Stimulated activated CD8-positive, alpha-beta memory T cell treated with anti-CD3 and anti-CD28 coated beads, Interleukin-15, amount 100 ng/mL, for 48 hours (primary cell): ENCODE results near the gene GNG14.
"Not testable (repeated sequence)": the region's sequence is repeated elsewhere in the genome, so short reads cannot be mapped to it uniquely, and the experiment has no call there.

Source experiments
- DNase-seq, 2 donors: peaks; one replicate each; pipeline ENCODE4 v3.0.0-alpha.2; 2020; ENCODE audit warnings: low read depth in 2 of 2

GNG14 gene

DNA sequence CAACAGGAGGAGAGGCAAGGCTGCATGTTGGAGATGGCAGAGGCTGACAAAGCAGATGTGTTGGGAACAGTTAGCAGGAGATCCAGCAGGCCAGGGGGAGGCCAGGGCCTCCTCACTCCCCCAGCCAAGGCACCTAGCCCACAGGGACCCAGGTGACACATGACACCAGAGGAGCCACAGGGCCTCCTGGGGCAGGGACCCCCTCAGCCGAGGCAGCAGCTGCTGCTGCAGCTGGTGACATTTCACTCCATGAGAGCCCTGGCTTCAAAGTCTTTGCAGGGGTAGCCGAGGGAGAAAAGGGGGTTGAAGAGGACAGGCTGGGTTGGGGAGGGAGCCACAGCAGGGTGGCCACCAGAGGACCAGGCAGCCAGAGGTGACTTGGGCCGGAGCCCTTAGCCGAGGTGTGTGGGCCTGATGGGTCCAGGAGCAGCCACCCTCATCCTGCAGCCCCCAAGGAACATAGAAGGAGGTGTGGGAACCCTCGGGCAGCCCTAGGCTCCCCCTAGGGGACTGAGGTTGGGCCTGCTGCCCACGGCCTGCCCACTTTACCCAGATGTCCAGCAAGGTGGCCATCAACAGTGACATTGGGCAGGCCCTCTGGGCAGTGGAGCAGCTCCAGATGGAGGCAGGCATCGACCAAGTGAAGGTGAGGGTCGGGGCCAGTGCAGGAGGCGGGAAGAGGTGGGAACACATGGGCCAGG lies at the start of gene GNG14:
GNG14 (plus strand) TSS at position 503 of the 701 bp plus-strand sequence; CDS start at position 554, 51 bp downstream.
- DNase-seq: no peak

GRCh38 chr19:12638611-12639182 lies 49.1 kb upstream of the GNG14 start:
- DNase-seq: no peak

- peak; percentile 82 to 84 for DNase-seq
Observed at GRCh38 chr19:12639901-12640613, 47.7 kb upstream of the GNG14 start.

GRCh38 chr19:12641456-12641855 lies 46.3 kb upstream of the GNG14 start:
- no peak for DNase-seq

DNA sequence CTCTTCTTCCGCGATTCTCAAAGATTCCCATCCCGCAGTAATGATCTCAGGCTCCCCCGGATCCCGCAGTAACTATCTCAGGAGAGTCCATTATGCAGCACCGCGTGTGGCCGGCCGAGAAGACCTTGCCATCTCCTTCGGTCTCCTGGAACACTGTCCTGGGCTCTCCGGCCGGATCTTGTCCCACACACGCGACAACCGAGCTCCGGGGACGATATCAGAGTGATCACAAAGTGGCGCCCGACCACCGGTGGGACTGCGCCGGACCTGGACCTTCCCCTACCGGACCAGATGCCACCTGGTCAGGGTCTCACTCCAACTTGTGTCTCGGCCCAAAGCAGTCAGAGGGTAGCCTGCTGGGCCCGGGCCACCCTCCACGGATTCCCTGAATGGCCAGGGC lies 45.3 kb upstream of the GNG14 start:
- DNase-seq: no peak

GRCh38 chr19:12643716-12644115 lies 44.1 kb upstream of the GNG14 start:
- not testable (repeated sequence) for DNase-seq

DNA sequence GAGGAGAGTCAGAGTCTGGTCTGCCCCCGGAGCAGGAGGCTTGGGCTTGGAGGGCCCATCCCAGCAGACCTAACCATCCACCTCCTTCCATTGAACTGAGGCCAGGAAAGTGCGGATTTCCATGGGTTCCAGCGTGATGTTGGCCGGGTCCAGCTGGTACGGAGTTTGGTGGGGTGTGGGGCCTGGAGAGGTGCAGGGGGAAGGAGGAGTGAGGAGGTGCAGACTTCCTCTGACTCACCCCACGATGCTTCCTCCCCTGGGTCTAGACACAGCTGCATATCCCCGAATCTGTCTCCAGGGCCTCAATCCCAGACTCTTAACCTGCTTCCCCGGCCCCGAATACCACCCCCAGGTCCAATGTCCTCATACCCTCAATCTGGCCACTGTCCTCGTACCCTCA lies 41.2 kb upstream of the GNG14 start:
- no peak for DNase-seq

DNA sequence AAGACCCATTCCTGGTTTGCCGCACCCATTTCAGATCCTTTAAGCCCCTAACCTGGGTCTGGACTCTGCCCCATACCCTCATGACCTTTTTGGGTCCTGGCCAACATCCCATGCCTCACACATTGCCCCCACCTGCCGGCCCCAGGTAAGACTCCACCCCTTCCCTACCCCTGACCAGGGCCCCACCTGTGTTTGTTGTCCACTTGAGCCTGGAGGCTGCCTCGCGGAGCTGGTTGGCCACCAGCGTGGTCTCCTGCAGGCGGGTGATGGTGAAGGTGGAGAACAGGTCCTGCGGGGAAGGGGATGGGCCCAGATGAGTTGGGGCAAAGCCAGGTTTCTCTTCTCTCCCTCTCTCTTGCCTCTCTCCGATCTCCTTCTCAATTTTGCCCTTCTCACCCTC lies 40.8 kb upstream of the GNG14 start:
- no peak for DNase-seq

- DNase-seq: no peak
Observed at GRCh38 chr19:12647490-12648071, 40.2 kb upstream of the GNG14 start.

DNA sequence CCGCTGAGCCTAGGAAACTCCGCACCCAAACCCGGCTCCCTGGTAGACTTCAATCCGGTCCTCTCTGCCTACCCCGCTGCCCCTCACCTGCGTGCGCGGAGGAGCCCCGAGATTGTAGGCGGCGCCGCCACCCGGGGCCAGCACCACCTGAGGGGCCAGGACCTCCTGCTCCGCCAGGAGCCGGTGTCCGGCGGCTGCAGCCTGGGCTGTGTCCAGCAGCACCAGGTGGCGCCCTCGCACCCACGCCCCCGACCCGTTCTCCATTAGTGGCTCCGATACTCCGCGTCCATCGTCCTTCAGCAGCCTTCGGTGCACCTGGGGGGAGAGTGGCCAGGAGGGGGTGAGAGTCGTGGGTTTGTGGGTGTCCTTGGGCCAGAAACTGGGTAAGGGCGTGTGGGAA lies 39.7 kb upstream of the GNG14 start:
- no peak for DNase-seq

DNA sequence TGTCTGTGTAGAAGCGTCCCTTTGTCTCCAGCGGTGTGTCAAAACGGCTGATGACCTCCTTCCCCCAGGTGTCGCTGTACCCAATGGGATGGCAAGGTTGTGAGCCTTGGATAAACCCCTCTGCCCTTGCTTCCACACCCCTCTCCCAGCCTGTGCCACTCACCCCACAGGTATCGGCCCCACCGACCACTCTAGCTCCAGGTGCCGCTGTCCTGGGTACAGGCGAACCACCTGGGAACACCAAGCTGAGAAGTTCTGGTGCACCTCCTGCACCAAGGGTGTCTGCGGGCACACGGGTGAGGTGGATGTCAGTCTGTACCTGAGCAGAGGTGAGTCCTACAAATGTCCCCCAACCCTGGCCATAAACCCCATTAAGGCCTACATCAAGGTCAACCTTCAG lies 37.9 kb upstream of the GNG14 start:
- no peak for DNase-seq

DNA sequence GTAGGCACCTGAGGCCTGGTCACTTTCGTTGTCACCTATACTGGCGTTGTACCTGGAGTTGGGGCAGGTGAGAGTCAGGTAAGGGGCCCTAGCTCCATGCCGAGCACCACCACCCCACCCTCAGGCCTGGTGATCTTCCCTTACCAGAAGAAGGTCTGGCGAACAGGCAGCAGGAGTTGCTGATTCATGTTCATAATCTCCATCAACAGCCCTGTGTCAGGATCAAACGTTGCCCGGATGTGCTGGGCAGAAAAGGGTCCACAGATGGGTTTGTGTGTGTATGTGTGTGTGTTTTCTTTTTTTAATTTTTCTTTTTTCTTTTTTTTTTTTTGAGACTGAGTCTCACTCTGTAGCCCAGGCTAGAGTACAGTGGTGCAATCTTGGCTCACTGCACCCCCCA lies 35.6 kb upstream of the GNG14 start:
- no peak for DNase-seq

GRCh38 chr19:12655546-12655945 lies 32.3 kb upstream of the GNG14 start:
- DNase-seq: no peak

DNA sequence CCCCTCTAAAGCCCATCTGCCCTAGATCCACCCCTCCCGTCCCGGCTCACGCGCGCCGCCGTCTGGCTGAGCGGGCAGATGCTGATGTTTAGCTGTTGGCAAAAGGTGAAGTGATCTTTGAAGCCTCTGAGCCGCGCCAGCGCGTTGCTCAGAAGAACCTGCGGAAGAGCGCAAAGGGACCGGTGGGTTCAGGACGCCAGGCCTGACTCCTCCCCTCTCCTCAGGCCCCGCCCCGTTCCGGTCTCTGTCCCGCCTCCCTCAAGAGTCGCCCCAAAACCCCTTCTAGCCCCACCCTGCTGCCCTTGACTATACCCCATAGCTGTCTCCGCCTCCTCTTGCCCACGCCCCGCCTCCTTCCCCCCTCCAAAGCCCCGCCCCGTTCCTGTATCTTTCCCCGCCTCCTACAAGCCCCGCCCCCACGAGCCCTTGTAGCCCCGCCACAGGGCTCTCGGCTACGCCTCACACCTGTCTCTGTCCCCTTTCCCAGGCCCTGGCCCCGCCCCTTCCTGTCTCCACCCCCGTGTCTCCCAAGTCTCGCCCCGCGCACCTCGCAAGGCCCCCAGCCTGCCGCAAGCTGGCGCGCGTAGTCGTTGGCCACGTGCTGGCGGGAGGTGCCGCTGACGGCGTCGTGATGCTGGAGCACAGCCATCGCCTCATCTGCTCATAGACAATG lies 30.8 kb upstream of the GNG14 start:
- DNase-seq: no peak

DNA sequence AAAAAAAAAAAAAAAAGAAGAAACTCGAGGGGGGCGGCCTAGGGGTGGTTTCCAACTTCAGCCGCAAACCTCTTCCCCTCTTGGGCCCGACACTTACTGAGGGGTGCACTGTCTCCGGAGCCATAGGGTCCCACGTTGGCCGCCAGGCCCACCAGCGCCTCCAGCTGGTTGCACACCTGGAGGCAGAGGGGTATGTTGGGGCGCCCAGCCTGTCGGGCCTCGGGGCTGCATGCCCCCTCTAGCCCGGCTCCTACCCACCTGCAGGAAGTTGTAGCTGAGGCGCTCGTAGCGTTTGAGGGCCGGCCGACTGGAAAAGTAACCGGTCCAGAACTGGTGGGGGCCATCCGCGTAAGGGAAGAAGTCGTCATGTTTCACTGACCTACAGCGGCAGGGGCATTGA lies 29.8 kb upstream of the GNG14 start:
- DNase-seq: no peak

- no peak for DNase-seq
Observed at GRCh38 chr19:12660980-12661379, 26.8 kb upstream of the GNG14 start.

GRCh38 chr19:12664406-12665280 lies 23.2 kb upstream of the GNG14 start:
- DNase-seq: no peak

DNA sequence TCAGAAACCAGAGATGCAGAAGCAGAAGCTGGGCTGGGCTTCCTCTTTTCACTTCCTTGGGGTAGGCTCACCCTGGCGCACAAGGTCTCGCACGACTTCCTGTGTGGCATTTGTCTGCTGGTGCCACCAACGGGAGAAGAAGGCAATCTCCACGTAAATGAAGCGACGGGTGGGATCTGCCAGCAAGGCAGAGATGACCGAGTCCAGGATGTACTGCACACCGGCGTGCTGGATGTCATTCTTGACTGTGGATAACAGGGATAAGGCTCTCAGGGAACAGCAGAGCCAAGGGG lies 22.6 kb upstream of the GNG14 start:
- DNase-seq: no peak

DNA sequence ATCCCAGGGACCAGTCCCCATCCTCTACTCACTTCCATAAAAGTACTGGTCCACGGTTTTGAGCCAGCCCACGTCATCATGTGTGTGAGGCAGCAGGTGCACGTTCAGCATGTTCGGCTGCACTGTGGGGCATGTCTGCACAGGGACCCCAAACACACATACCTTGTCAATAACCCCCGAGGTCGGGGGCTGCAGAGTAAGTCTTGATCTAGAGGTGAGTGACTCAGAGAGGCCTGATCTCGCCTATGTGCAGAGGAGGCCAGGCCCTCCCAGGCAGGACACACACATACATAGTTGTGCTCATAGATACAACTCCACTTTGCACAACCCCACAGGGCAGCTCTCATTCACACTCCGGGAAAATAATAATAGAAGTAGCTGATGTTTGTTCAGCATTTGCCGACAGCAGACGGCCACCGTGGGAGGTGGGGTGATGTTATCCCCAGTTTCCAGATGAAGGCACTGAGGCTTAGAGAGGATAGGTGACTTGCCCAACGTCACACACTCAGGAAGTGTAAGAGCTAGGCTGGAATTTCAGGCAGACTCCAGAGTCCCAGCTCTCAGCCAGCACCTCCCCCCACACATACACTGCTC lies 22.0 kb upstream of the GNG14 start:
- DNase-seq: no peak

- peak; percentile 73 to 79 for DNase-seq
Observed at GRCh38 chr19:12666265-12667048, 21.3 kb upstream of the GNG14 start, which contains the start of the genes MAN2B1 and WDR83. Gene MAN2B1 (minus strand): TSS chr19:12666742. CDS start chr19:12666701, 41 bp downstream. Gene WDR83 (plus strand): TSS chr19:12666807. CDS start chr19:12669791, 2,984 bp downstream.
